GM10266 (cell line): ENCODE results near the gene KMT2E.

Experiments used
- DNase-seq: peaks from one replicate; pipeline ENCODE4 v3.0.0; 2012; ENCODE audit errors: extremely low spot score
- CTCF ChIP-seq: IDR thresholded peaks from 2 replicates; pipeline ENCODE4 v1.5.1; 2012; ENCODE audit warnings: mild to moderate bottlenecking, low read depth; ENCODE audit not compliant: control insufficient read depth, insufficient read depth; ENCODE audit errors: missing control alignments

KMT2E gene

DNA sequence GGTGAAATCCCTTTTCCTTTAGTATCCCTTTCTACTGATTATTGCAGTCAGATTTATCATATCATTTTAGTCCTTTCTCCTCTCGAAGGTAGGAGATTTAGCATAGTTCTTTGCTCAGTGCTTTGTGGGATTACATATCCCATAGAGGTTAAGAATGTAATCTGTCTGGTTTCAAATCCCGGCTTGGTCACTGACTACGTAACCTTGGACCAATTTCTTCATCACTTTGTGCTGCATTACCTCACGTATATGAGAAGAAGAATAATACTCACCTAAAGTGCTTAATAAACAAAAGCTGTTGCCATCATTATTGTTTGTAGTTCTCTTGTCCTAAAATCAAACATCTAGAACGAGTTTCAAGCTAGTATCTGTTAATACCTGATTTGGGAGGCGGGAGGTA, 74.0 kb downstream of the KMT2E start:
- no peak for DNase-seq
- TF ChIP-seq CTCF: no peak

- no peak for DNase-seq
- no peak for TF ChIP-seq CTCF
Observed at GRCh38 chr7:105088456-105088855, 74.5 kb downstream of the KMT2E start.

- TF ChIP-seq CTCF: no peak
- no peak for DNase-seq
Observed at GRCh38 chr7:105094966-105095365, 81.0 kb downstream of the KMT2E start.

GRCh38 chr7:105096306-105096705, 82.3 kb downstream of the KMT2E start:
- TF ChIP-seq CTCF: no peak
- no peak for DNase-seq

- DNase-seq: no peak
- no peak for TF ChIP-seq CTCF
Observed at GRCh38 chr7:105097619-105098018, 83.6 kb downstream of the KMT2E start.

DNA sequence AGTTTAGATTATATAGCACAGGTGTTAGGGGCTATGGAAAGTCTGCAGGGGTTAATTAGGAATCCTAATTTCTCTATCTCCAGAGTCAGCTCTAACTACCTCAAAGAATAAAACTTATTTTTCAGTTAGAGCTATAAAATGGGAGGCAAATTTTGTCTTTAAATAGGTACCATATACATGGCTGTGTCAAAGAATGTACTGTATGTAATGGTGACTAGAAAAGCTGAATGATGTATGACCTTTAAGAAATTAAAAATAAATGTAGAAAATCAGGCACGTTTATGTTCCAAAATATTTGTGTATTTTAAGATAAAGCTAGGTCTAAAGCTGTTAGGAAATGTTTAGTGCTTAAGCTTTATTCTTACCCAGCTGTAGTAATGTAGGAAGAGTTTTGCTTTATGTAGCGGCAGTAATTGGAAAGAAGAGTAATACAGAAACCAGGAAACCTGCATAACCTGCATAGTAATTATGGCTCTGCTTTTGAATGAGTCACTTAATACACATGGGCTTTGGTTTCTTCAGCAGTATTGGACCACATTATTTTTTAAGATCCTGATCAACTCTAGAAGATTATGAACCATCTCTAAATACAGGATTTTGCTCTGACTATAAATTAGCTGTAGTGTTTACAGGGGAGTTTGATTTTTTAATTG, 85.0 kb downstream of the KMT2E start:
- DNase-seq: peak; percentile 14

More for the DNA sequence above, 85.0 kb downstream of the KMT2E start:
- TF ChIP-seq CTCF: no peak
